GDM1 (cell line): ENCODE measurements around the gene SGIP1.

ENCODE experiments used
- DNase-seq: peaks from one replicate; lab custom pipeline; 2025; lab: John Stamatoyannopoulos, UW

The SGIP1 gene

DNA sequence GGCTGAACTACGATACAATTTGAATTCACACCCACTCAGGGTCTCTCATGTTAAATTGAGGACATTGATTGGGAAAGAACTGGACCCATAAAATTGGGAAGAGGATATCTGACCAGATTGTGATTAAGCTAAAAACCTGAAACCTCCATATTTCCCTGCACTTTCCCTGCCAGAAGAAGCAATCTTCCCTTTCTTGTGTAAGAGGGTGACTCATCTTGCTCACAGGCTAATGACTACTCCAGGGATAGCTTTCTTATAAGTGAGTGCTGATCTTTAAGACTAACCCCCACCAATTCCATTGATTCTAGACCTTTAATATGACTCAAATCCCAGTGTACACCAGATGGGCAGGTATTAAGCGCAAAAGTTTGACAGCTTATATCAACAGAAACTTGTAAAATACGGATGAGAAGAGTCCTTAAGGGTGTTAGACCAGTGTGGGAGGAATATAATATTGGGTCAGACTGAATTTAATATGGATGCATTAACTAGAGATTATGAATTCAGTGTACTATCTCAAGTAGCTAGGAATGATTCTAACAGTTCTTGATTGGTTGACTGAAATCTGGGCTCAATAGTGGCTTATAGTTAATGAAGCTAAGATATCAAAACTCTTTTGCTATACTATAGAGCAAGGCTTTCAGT is 12.1 kb upstream of the SGIP1 start:
- no peak for DNase-seq

DNA sequence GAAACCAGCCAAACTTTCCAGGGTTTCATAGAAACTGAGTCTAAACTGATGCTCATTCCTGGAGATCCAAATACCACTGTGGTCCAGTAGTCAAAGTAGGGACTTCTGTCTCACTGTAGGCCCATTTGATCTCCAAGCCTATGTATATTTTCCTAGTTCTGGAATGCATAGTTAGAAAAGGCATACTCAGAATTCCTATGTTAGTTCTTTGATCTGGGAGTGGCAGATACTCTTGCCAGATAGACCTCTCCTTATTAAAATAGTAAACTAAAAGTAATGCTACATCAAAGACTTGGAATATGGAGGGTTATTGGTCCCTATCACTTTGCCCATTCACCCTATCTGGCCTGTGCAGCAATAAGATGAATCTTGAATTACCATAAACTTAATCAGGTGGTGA is 10.4 kb upstream of the SGIP1 start:
- DNase-seq, result no peak

DNA sequence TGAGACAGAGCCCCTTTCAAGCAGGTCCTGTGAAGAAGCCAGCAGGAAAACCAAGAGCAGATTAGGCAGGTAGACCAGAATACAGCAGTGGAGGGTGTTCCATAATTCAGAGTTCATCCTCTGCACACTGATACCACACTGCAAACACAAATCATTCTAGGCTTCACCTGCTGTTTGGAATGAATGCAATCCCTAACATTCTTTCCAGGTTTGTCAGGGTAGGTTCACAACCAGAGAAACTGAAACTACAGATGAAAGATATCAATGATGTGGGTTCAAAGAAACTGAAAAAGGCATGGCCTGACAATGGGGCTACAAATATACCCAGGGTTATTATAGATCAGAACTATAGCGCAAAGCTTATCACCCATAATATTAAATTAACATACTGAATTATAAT is 8.9 kb upstream of the SGIP1 start:
- DNase-seq, result no peak

DNA sequence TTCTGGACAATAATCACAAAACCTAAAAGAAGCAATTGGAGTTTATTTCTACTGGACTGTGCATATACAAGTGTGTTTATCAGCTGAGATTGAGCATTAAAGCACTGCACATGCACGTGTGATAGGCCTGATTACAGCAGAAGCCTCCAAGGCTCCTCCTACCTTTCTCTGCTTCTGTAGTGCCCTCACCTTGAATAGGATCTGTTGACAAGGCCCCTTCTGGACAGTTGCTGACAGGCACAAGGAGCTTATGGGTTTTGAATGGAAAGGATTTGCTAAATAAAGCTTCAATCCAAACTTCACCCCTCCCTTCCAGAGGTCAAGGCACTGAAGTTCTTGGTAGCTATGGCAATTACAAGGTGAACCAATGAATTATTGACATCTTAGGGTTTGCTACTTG is 7.9 kb upstream of the SGIP1 start:
- DNase-seq, result no peak

DNA sequence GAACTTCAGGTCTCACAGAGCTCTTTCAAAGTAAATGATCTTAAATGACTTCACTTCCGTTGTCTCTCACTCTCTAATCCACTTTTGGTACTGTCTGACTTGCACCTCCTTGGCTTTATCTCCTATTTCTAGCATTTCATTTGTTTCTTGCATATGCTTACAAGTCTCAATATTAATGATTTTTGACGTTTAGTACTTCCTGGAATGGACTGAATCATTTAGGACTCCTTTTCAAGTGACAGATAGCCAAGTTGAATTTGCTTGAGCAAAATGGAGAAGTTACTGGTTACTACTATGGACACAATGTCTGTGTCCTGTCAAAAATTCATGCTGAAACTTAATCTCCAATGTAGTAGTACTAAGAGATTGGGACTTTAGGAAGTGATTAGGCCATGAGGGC is 7.0 kb upstream of the SGIP1 start:
- no peak for DNase-seq

DNA sequence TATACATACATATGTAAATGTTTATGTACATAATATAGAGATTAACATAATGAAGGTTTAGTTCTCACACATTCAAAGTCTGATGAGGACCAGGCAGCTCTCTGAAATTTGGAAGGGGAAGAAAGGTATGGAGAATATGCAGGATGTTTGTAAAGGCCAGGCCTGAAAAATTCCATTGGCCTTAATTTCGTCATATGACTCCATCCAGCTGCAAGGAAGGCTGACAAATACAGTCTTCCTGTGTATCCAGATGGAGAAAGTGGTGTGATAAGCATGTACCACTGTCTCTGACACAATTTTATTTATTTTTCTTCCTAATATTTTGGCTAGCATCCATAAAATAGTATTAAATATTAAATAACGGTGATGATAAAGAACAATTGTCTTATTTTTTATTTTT is 6.3 kb upstream of the SGIP1 start:
- DNase-seq, result no peak

DNA sequence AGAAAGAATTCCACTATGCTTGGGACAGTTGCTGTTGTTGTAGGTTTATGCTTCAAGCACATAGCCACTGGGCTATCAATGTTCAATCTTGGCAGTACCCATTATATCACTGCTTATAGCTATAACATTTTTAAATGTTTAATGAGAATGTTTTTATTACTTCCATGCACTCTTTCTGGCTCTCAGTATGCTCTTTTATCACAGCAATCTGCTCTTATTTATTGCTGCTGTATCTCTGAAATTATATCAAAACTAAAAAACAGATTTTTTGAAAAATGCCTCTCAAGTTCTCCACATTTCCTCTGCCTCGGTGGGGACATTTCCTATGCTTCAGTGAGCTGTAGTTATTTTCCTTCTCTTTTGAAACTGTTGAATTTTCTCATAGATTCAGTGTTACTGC is 5.4 kb upstream of the SGIP1 start:
- DNase-seq, result no peak

DNA sequence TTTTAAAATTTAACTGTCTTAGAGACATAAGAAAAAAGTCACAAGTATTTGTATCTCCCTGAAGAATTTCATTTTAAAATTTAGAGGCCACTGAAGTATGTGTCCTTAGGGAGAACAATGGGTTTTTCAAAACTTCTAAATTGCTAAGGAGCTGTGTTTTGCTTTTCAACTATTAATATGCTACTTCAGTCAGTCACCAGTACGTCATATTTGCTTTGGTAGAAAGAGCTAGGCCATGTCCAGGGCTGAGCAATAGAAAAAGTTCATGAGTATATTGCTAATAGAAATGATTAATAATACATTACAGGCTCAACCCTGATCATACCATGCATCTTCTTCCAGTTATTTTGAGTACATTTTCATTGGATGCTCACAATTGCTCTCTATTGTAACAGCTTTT is 1.7 kb upstream of the SGIP1 start:
- no peak for DNase-seq

DNA sequence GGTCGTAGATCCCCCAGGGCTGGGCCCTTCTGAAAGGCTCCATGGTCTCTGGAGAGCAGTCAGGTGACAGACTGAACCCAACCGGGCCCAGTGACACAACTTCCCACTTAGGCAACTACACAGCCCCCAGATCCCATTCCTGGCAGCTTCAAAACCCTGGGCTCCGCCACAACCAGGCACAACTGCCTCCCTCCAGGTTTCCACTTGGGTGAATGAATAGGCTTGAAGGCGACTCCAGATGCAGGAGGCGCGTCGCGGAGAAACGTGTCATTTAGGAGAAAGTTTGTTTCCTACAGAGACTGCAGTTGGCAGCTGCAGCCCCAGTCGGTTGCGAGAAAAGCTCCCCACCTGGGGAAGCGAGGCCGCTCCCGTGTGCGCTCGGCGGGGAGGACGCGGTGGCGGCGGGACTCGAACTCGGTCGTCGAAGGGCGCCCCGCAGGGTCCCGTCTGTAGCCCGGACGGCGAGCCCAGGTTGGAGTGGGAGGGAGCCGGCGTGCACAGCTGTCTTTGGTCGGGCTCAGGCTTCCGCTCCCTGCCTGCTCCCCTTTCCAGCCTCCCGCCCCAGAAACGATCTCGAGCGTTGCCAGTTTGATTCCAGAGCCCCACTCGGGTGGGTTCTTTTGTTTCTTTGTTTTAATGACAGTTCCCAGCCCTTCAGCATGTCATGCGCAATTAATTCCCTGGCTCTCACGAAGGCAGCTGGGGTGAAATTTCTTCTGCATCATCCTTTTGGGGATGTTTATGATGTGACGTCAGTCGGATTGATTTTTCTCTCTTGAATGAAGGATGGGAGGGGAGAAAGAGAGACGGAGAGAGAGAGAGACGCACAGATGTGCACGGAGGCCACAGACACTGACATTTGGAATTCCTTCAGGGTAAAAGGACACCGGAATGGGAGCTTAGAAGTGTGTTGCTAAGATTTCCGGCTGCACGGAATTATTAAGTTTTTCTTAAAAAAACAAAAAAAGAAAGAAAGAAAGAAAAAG is 862 bp upstream of the SGIP1 start:
- no peak for DNase-seq

DNA sequence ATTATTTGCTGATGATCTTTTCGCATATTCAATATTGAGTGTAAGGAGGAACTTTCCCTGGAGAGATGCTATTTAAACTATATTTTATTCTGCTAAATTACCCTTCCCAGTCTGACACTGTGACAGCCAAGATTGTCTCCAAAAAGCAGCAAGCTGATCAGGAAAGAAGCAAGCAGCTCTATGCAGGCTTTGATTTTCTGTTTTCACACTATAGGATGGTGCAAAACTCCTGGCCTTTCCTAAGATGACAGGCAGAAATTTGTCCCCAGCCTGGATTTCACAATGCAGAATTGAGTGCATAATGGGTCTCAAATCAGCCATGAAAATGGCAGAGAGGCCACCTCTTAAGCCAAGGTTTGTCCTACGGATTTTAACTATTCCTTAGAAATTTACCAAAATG is 1.1 kb downstream of the SGIP1 start:
- no peak for DNase-seq

DNA sequence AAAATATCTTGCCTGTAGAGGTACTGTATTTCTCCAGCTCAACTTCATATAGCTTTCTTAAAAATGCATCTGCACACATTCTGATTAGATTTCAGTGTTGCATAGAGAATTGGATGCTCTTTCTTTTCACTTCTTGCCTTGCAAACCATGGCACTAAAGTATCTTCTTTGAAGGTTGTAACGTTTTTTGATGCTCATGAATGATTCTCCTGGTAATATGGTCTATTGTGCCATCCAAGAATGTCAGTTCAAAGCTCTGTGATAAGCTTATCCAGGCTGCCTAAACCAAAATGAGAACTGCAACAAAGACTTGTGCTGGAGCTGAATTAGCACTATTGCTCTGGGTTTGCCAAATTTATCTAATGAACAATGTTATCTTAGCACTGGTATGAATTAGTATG is 1.9 kb downstream of the SGIP1 start:
- no peak for DNase-seq

DNA sequence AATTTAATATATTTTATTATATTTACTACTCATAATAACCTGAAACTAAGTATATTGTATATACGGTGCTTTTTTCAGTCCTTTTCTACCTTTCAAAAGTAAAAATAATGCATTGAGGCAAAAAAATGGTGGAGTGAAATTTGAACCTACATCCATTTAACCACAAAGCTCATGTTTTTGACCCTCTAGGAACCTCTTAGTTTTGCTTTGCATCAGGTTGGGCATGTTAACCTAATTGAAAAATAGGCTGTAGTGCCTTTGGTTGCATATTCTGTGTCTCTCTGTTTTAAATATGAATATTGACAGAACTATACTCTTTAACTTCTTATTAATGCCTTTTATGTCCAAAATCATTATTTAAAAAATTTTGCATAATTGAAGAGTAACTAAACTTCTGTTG is 3.8 kb downstream of the SGIP1 start:
- no peak for DNase-seq

DNA sequence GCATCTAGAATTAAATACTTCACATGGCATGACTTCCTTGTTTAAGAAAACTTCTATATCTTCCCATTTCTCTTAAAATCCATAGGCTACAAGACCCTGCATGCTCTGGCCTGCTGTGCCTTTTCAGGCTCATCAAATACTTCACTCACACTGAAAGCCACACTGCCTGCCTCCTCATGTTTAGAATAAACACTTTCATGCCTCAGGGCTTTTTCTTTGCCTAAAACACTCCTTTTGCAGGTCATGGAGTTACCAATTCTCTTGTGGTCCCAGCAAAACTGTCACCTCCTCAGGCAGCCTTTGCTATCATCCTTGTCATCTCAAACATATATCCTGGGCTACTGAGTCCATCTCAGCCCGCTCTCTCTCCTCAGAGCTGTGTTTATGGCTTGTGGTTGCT is 5.5 kb downstream of the SGIP1 start:
- no peak for DNase-seq

DNA sequence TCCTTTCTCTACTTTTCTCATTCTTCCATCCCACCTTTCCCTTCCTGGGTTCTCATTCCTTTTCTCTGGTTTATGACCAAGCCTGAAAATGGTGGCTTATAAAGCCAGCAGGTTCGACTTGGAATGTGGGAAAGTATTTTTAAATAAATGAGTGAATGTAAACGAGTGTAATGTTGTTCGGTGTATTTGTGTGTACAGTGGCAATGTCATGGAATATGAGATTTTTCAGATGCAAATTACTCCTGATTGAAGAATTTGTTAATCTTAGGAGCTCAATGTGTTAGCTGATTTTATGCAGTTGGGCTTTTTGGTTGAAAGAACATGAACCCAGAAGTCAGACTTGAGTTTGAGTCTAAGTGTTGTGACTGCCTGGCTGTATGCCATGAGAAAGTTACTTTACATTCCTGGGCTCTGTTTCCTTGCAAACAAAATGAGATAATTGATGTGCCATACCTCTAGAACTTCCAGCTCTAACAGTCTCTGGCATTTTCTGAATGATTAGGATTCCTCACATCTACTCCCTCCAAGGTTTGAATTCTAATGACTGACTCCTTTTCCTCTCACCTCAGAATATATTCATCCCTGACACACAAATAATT is 6.6 kb downstream of the SGIP1 start:
- DNase-seq, result no peak

DNA sequence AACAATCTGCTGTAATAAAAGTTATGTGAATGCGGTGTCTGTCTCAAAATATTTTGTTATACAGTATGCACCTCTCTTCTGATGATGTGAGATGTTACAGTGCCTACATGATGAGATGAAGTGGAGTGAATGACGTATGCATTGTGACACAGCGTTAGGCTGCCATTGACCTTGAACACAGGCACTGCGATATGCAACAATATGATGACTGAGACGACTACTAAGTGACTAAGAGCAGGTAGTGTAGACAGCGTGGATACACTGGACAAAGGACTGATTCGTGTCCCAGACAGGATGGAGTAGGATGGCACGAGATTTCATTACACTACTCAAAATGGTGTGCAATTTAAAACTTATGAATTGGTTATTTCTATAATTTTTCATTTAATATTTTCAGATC is 8.4 kb downstream of the SGIP1 start:
- no peak for DNase-seq

DNA sequence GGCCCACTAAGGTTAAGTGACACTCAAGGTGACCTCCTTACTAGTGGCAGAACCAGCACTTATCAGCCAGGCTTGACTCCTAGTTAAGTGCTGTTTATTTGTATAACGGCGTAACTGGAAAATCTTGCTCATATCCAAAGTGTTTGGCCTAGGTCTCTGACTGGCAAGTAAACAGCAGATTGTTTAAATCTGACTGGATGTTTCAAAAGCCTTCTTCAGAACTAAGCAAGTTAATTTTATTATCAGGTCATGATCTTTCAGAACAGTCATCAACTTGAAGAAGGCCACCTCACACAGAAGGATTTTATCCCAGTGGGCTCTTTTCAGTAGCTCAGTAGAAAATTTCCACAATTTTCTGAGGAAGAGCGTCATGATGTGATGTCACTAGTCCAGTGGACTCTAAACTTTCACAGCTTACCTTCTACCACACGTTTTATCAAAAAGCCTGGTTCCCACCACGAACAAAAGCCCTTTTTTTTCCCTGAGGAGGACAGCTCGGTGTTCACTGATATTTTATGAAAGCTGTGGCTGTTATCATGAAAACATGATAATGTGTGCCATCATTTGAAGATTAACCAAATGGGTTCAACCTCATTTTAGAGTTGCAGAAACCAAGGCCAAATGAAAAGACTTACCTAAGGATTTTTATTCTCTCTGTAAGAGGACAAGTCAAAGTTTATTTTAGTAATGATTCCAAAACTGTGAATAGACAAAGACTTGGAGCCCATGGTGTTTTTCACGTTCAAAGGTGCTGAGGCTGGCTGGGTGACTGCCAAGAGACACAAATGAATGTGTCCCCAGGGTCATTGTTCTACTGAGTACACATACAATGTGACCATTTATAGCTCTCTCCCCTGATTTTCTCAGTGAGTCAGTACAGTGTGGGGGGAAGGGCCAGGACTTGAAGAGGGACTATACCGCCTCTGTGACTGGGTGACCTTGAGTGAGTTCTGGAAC is 9.1 kb downstream of the SGIP1 start:
- no peak for DNase-seq

DNA sequence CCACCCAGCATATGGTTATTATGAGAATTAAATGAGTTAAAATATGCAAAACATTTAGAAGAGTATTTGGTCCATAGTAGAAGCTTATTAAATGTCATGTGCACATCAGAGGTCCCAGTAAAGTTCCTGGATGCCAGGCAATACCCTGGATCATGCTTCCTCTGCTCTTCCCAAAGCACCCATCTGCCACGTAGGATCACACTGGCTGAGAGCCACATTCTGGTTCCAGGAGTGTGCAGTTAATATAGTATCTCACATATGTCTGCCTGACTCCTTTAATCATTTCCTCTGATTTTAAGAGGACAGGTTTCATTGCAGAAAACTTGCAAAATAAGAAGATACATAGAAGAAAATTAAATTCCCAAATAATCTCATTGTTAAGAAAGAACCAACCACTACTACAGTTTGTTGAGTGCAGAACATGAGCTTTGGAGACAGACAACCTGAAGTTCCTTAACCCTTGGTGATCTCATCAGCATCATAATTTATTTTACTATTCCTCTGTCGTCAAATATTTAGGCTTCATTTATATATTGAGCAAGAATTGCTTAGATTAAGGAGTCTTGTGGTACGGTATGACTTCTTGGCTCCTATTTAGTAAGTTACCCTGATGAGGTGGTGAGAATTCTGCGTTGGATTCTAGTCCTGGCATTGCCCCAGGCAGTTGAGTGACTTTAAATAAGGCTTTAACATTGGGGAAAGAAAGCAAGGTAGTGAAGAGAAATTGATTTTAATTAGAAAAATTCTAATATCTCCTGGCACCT is 12.3 kb downstream of the SGIP1 start:
- no peak for DNase-seq

DNA sequence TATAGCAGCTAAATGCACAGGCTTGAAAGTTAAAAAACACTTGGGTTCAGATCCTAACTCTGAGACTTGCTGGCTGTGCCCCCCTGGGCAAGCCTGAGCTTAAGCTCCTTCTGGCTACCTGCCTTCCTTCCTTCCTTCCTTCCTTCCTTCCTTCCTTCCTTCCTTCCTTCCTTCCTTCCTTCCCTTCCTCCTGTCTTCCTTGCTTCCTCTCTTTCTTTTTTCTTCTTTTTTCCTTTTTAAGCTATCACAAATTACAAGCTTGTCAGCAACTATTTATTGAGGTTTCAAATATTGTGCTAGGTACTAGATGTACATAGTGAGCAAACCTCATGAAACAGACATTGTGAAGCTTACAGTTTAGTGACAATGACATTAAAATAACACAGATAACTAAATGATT is 15.1 kb downstream of the SGIP1 start:
- no peak for DNase-seq

DNA sequence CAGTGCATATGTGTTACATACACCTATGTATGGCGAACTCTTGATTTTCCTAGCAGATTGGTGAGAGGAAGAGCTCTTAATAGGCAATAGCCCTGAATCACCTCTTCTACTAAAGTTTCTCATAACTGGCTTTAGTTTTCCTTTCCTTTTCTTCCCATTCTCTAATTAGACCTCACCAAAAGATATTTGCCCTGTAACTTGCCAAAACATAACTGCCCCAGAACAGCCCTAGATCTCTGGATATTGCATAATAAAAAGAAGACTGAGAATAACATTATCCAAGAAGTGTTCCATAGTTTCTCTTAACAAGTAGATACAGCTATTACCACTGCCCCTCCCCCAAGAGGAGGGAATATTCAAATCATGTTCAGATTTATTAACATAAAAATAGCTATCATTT is 16.3 kb downstream of the SGIP1 start:
- DNase-seq, result no peak

DNA sequence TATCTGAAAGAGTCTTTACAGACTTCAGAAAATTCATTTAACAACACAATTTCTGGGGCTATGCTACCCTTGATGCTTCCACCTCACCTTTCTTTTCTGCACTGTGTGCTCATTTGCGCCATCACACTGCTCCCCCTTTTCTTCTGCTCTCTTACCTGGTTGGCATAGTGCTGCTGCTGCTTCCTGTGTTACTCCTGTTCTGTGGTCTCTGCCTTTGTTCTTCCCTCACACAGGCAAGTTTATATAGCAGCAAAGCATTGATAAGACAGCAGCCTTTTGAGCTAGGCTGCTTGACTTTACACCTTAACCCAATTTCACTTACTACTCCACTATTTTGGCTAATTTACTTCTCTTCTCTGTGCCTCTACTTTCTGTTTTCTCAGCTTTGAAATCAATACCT is 18.3 kb downstream of the SGIP1 start:
- no peak for DNase-seq

DNA sequence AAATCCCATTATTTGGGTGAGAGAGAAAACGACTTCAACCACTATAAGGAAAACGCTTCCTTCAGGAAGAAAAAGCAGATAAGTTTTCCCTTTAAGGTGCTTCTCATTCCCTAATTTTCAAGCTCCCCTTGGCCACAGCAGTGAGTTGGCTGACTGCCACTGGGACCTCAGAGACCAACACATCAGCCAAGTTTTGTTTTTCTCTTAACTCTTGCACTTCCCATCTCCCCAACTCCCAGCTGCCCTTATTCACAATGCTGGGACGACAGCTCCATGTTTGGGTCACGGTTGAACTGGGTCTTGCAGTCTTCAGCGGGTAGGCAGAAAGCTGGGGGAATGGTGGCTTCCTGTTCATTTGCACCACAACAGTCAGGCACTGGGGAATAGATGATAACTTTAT is 18.9 kb downstream of the SGIP1 start:
- no peak for DNase-seq
